NCI-H2227 (cell line): Measurements from ENCODE around the gene ERFE.

Experiments
- DNase-seq: peaks from one replicate; lab custom pipeline; 2025; ENCODE audit not compliant: unreplicated experiment; lab: John Stamatoyannopoulos, UW

The ERFE gene

DNA sequence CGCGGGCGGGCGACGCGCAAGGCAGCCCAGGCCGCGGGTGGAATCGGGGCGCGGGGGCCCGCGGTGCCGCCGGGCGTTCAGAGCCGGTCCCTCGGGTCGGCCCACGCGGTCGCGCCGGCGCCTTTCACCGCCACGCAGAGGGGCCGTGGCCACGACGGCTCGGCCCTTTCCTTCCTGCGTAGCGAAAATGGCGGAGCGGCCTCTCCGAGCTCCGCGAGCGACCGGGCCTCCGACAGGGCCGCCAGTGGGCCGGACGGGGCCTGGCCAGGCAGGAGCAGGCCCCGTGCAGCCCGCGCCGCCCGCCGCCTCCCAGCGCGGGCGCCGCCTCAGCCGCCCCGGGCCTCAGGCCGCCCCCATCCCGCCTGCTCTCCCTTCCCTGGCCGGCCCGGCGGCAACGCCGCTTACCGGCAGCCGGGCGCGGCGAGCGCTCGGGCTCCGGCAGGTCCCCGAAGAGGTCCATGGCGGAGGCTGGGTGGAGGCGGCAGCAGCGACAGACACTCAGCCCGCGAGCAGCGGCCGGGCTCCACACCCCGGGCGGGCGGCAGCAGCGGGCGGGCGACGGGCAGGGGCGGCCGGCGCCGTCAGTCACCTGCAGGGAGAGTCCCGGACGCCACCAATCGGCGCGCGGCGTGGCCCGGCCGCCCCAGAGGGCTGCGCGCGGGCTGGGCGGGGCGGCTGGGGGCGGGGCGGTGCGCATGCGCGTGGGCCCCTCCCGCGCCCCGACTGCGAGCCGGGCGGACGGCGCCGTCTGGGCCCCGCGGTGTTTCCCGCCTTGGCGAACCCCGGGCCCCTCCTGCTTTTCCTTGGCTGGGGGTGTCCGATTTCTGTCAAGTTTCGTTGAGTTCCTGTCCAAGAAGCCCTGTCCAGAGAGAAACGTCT lies 44.6 kb downstream of the ERFE start, which contains the start of gene ILKAP:
TSS of gene ILKAP (minus strand) at position 602 of the 879 bp plus-strand sequence. CDS start at position 460, 142 bp downstream.
- DNase-seq = peak; percentile 92

DNA sequence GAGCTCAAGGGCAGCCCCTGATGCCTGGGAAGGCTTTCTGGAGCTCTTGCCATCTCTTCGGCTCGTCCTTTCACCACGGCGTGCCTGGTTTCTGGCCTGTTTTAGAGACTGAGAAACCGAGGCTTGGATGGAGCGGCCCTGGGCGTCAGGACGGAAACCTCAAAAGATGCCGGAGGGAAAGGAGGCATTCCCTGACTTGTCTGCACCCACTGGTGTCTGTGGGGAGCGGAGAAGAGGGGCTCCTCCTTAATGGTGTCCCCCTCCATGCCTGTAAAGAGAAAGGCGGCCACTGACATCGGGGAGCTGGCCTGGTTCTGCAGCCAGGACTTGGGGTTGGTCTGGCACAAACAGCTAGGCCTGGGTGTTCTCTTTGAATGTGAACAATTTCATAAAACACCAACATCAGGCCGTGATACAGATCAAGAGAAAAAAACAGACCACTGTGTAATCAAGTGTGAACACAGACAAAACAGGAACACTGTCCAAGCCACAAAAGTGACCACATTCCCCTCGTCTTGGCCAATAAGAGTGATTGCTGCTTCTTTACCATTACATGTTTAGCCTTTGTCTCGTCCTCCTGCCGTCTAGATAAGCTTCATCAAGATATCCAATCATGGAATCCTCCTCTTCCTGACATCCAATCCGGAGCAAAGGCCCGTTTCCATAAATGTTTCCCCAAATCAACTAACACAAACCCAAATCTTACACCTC lies 45.4 kb downstream of the ERFE start:
- no peak for DNase-seq

DNA sequence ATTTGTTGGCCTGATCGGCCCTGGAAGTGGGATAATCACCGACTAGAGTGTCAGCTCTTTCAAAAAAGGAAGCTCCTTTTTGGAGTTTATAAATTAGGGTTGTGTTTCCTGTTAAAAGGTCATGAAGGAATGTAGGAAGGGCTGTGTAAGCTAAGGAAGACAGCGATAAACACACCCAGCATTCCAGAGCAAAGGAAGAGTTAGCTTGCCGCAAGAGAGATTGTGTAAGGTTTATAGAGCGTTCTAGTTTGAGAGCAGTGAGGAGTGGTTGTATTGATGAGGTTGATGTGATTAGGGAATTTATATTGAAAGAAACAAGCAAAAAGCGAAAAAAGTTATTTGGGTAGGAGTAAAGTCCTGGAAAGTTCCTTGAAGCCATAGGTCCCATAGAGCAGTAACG lies 48.2 kb downstream of the ERFE start:
- DNase-seq = no peak

DNA sequence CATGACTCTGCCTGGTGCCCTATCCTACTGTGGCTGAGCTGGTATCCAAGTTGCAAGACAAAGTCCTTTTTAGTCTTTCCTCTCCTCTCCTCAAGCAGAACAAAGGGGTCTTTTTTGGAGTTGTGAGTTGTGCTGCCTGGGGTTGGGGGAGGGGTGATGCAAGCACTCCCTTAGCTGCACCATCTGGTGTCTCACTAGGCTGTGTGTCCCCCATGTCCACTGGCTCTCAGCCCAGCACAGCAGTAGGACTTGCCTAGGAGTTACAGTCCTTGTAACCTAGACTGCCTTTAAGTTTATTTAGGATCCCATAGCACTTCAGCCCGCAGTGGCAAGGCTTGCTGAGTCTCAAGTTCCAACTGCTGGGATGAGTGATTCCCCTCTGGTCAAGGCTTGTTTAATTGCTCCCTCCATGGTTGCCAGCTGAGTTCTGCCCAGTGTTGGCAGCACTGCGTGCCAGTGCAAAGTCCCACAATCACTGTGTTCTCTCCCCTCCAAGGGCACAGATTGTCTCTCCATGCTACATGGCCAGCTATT lies 57.9 kb downstream of the ERFE start:
- no peak for DNase-seq
